SK-N-SH (cell line): ENCODE data around the gene GALNTL6.

ENCODE experiments used
- CHD2 ChIP-seq: fragments of 150-350 bp; IDR thresholded peaks from 2 replicates; pipeline ENCODE4 v1.6.1; 2018; ENCODE audit warnings: low read length; ENCODE audit not compliant: partially characterized antibody
- EP300 ChIP-seq, 2 experiments: IDR thresholded peaks; 2 replicates each; pipeline versions ENCODE4 v1.4.0 to v1.6.1; 2012; ENCODE audit warnings: borderline replicate concordance in 1 of 2, low read depth in 1 of 2, low read length in 1 of 2
- EZH2phosphoT487 ChIP-seq: fragments of 200-600 bp; sonication (generic); IDR thresholded peaks from 2 replicates; pipeline ENCODE4 v1.6.1; 2017; ENCODE audit warnings: low read depth, mixed run types, mild to moderate bottlenecking, antibody characterized with exemption, moderate library complexity, borderline replicate concordance
- FOXM1 ChIP-seq: IDR thresholded peaks from 2 replicates; pipeline ENCODE4 v1.4.0; 2012; ENCODE audit warnings: low read depth, mild to moderate bottlenecking
- JUND ChIP-seq: IDR thresholded peaks from 2 replicates; pipeline ENCODE4 v1.4.0; 2012
- NFIC ChIP-seq: IDR thresholded peaks from 2 replicates; pipeline ENCODE4 v1.4.0; 2012; ENCODE audit warnings: borderline replicate concordance
- POLR2AphosphoS5 ChIP-seq: IDR thresholded peaks from 2 replicates; pipeline ENCODE4 v1.6.1; 2012; ENCODE audit warnings: low read depth, low read length
- RCOR1 ChIP-seq: fragments of 150-350 bp; IDR thresholded peaks from 2 replicates; pipeline ENCODE4 v1.6.1; 2017; ENCODE audit warnings: antibody characterized with exemption, low read length
- YY1 ChIP-seq: IDR thresholded peaks from 2 replicates; pipeline ENCODE4 v1.4.0; 2012; ENCODE audit warnings: low read depth, mild to moderate bottlenecking
- TF ChIP-seq, protein P1 (sequence below): fragments of 200-600 bp; sonication (generic); IDR thresholded peaks from 2 replicates; pipeline ENCODE4 v1.6.1; 2017; ENCODE audit warnings: antibody characterized with exemption, mild to moderate bottlenecking, moderate library complexity

DNA sequence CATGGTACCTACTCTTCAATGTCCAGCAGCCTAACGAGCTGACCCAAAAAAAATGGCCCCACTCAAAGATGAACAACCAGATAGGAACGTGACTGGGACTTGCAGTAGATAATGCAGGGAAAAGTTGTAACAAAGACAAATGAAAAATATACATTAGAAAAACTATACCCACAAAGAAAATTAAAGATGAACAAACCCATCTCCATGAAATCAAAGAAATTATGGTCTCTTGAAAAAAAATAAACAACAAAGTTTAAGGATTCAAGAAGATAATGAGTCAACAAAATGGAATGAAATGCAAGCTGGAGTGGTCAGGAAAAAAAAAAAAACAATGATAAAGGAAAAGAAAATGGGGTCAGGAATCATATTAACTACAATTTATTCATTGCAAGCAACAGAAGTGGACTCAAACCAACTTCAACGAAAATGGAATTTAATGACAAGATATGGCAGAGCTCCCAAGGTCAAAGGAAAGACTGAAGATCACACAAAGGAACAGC, 1045.6 kb downstream of the GALNTL6 start:
- TF ChIP-seq, protein P1, sequence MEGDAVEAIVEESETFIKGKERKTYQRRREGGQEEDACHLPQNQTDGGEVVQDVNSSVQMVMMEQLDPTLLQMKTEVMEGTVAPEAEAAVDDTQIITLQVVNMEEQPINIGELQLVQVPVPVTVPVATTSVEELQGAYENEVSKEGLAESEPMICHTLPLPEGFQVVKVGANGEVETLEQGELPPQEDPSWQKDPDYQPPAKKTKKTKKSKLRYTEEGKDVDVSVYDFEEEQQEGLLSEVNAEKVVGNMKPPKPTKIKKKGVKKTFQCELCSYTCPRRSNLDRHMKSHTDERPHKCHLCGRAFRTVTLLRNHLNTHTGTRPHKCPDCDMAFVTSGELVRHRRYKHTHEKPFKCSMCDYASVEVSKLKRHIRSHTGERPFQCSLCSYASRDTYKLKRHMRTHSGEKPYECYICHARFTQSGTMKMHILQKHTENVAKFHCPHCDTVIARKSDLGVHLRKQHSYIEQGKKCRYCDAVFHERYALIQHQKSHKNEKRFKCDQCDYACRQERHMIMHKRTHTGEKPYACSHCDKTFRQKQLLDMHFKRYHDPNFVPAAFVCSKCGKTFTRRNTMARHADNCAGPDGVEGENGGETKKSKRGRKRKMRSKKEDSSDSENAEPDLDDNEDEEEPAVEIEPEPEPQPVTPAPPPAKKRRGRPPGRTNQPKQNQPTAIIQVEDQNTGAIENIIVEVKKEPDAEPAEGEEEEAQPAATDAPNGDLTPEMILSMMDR, result no peak
- no peak for TF ChIP-seq JUND
- TF ChIP-seq POLR2AphosphoS5, result no peak
- TF ChIP-seq FOXM1, result no peak
- TF ChIP-seq NFIC, result no peak
- no peak for TF ChIP-seq CHD2
- TF ChIP-seq EZH2phosphoT487, result no peak
- TF ChIP-seq EP300 (IDR thresholded peaks at IDR 0.05; ENCODE audit: borderline replicate concordance in 1 of 2, low read depth in 1 of 2, low read length in 1 of 2), result no peak
- TF ChIP-seq YY1, result no peak
- TF ChIP-seq RCOR1, result no peak
